ENCODE data around the gene ALX4.

Gene ALX4

GRCh38 chr11:44219830-44220796 lies 89.8 kb downstream of the ALX4 start:
- TF ChIP-seq CTCF (IDR thresholded peaks at IDR 0.05; ENCODE audit: low read depth, low read length) = no peak
- H3K4me3 ChIP-seq (ENCODE audit: low read depth, low read length) = no peak overlapping the region

- H3K4me3 ChIP-seq (ENCODE audit: low read depth, low read length) = no peak overlapping the region
- no peak for TF ChIP-seq CTCF (IDR thresholded peaks at IDR 0.05; ENCODE audit: low read depth, low read length)
Observed at GRCh38 chr11:44217432-44217831, 92.5 kb downstream of the ALX4 start.

DNA sequence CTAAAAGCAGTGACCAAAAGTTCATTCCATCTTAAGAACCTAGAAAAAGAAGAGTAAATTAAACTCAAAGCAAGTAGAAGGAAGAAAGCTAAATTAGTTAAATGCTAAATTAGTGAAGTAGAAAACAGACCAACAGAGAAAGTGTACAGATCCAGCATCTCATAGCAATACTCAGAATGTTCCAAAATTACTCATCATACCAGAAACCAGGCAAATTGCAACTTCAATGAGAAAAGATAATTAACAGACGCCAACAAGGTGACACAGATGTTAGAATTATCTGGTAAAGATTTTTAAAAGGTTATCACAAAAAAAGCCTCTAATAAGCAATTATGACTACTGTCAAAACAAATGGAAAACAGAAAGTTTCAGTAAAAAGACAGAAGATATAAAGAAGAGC lies 96.8 kb downstream of the ALX4 start:
- no peak overlapping the region for H3K4me3 ChIP-seq (ENCODE audit: low read depth, low read length)
- TF ChIP-seq CTCF (IDR thresholded peaks at IDR 0.05; ENCODE audit: low read depth, low read length) = no peak

GRCh38 chr11:44212128-44212527 lies 97.8 kb downstream of the ALX4 start:
- no peak for TF ChIP-seq CTCF (IDR thresholded peaks at IDR 0.05; ENCODE audit: low read depth, low read length)
- no peak overlapping the region for H3K4me3 ChIP-seq (ENCODE audit: low read depth, low read length)
